Peyer's patch (tissue), 4 donors: ENCODE measurements around the gene ZSCAN32. TPM values are rescaled to one million over a fixed set of nuclear protein-coding genes. Genes with fewer than 3 reads are reported as not detected.

Experiments used
- DNase-seq, 3 donors: peaks; one replicate each; pipeline ENCODE4 v3.0.0-alpha.2; 2017 to 2019
- H3K27ac ChIP-seq, 4 donors: fragments of 200-600 bp; sonication (generic); one replicate each; pipeline ENCODE4 v1.5.1; 2016 to 2019
- H3K27me3 ChIP-seq, 2 donors: fragments of 200-600 bp; sonication (generic); one replicate each; pipeline ENCODE4 v1.5.1; 2019
- H3K36me3 ChIP-seq, 3 donors: fragments of 200-600 bp; sonication (generic); one replicate each; pipeline ENCODE4 v1.5.1; 2016 to 2019
- H3K4me1 ChIP-seq, 4 donors: fragments of 200-600 bp; sonication (generic); one replicate each; pipeline ENCODE4 v1.5.1; 2016 to 2019
- H3K4me3 ChIP-seq, 4 donors: fragments of 200-600 bp; sonication (generic); 1 replicate in 3 of 4; 2 replicates in 1 of 4; pipeline ENCODE4 v1.5.1; 2016 to 2019; ENCODE audit warnings: mild to moderate bottlenecking in 1 of 4
- H3K9me3 ChIP-seq, 4 donors: fragments of 200-600 bp; sonication (generic); one replicate each; pipeline ENCODE4 v1.5.1; 2016 to 2019; ENCODE audit warnings: mild to moderate bottlenecking in 1 of 4
- POLR2A ChIP-seq, 2 donors: fragments of 450-650 bp; IDR thresholded peaks; one replicate each; pipeline ENCODE4 v1.5.1; 2017; ENCODE audit warnings: antibody characterized with exemption in 2 of 2, mild to moderate bottlenecking in 2 of 2, moderate library complexity in 2 of 2
- total RNA-seq, 4 donors: library from RNA; depleted of rRNA; stranded (reverse); fragments of >200 nt; gene quantifications; one replicate each; pipeline ENCODE4 v1.1.0, GENCODE V29; 2016
- TF ChIP-seq, protein P1 (sequence below), 6 experiments: fragments of 450-650 bp in 4 of 6; fragments of 200-600 bp in 2 of 6; sonication (generic) in 1 of 6; IDR thresholded peaks; one replicate each; pipeline ENCODE4 v1.5.1; 2017 to 2019; ENCODE audit warnings: antibody characterized with exemption in 6 of 6, mild to moderate bottlenecking in 3 of 6, moderate library complexity in 1 of 6

ZSCAN32 gene
- total RNA-seq, 4 donors from 2014 or later = 12.4 to 23.1 (median 15.3) TPM

DNA sequence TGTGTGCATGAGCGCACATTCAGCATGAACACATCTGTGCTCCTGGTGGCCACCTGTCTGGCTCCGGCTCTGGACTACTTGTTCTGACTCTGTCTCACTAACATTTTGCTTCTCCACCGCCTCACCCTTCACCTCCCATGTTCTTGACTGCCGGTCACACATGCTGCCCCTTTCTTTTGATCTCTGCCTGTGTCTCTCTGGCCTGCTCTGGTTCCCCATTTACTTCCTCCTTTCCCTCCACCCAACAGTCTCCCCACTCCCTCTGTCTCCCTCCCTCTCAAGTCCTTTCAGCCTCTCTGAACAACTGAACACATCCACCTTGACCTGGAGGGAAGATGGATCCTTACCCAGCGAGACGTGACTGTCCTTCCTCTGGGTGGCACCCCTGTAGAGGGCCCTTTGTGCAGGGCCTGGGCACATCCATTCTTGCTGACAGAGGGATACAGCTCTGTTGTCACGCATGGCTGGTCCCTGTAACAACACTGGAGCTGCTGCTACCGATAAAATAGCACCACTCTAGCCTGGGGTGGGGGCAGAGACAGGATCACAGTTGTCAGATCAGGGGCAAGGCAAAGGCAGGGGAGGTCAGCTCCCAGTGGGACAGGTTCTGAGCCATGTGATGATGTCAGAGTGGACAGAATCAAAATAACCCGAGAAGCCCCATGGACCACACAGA lies 11.0 kb downstream of the ZSCAN32 start:
- Histone ChIP-seq H3K9me3 (peaks cover 0 to 53% (median 8%) of the 10 kb centered on the region in 4 donors), H3K27ac (no peak overlapping the region), H3K27me3 (no peaks in the 10 kb centered on the region), H3K4me1 (no peaks in the 10 kb centered on the region), H3K4me3 (no peak overlapping the region), H3K36me3 (peaks cover 0 to 75% (median 0%) of the 10 kb centered on the region in 3 donors)
- no peak for TF ChIP-seq POLR2A (IDR thresholded peaks at IDR 0.05)
- TF ChIP-seq, protein P1, sequence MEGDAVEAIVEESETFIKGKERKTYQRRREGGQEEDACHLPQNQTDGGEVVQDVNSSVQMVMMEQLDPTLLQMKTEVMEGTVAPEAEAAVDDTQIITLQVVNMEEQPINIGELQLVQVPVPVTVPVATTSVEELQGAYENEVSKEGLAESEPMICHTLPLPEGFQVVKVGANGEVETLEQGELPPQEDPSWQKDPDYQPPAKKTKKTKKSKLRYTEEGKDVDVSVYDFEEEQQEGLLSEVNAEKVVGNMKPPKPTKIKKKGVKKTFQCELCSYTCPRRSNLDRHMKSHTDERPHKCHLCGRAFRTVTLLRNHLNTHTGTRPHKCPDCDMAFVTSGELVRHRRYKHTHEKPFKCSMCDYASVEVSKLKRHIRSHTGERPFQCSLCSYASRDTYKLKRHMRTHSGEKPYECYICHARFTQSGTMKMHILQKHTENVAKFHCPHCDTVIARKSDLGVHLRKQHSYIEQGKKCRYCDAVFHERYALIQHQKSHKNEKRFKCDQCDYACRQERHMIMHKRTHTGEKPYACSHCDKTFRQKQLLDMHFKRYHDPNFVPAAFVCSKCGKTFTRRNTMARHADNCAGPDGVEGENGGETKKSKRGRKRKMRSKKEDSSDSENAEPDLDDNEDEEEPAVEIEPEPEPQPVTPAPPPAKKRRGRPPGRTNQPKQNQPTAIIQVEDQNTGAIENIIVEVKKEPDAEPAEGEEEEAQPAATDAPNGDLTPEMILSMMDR (IDR thresholded peaks at IDR 0.05) = no peak
- no peak for DNase-seq

DNA sequence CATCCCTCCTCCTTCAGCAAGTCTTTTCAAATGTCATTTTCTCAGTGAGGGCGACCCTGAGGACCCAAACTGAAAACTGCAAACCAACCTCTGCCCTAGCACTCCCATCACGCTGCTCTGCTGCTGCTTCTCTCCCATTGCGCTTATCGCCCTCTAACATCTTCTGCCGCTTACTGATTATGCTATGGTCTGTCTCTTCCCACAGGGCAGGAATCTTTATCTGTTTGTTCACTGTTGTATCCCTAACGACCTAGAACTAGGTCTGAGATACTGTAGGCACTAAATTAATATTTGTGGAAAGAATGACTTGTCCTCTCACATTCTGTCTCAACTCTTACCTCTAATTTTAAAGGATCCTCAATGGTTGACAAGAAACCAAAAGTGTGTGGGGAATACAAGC lies 12.5 kb downstream of the ZSCAN32 start:
- Histone ChIP-seq H3K36me3 (peaks cover 6 to 75% (median 7%) of the 10 kb centered on the region in 3 donors), H3K9me3 (peaks cover 0 to 62% (median 19%) of the 10 kb centered on the region in 4 donors), H3K27me3 (no peaks in the 10 kb centered on the region), H3K4me1 (no peaks in the 10 kb centered on the region), H3K27ac (no peak overlapping the region), H3K4me3 (no peak overlapping the region)
- no peak for TF ChIP-seq POLR2A (IDR thresholded peaks at IDR 0.05)
- TF ChIP-seq, protein P1 (IDR thresholded peaks at IDR 0.05) = no peak
- DNase-seq = no peak

DNA sequence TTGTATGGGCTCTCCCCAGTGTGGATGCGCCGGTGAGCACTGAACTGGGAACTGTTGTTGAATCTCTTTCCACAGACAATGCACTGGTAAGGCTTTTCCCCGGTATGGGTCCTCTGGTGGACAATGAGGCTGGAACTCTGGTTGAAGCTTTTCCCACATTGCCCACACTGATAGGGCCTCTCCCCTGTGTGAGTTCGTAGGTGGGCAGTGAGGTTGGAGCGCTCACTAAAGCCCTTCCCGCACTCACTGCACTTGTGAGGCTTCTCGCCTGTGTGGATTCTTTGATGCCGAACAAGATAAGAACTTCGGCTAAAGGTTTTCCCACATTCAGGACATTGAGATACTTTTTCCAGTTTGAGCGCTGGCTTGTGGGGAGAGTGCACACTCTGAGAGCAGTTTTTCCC lies 17.8 kb downstream of the ZSCAN32 start:
- Histone ChIP-seq H3K36me3 (peaks cover 6 to 55% (median 10%) of the 10 kb centered on the region in 3 donors), H3K4me3 (no peak overlapping the region), H3K4me1 (no peaks in the 10 kb centered on the region), H3K9me3 (peaks cover 0 to 76% (median 40%) of the 10 kb centered on the region in 4 donors), H3K27ac (no peak overlapping the region), H3K27me3 (no peaks in the 10 kb centered on the region)
- no peak for DNase-seq
- TF ChIP-seq, protein P1 (IDR thresholded peaks at IDR 0.05) = no peak
- no peak for TF ChIP-seq POLR2A (IDR thresholded peaks at IDR 0.05)

DNA sequence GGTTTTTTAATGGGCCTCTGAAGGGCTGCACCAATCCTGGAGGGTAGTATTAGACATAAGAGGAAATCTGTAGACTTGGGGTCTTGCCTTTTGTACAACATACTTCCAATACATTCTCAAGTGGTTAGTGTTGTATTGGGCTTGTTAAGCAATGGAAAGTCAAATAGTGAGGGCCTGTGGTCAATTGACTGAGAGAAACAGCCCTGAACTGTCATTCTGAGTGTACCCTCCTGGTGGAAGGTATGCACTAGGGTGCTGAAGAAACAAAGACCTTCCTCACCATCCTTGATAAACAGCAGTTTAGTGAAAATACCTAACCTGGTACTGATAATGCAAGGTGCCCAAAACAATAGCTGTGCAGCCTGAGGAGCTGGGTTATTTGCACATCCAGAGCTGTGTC lies 22.9 kb downstream of the ZSCAN32 start:
- TF ChIP-seq, protein P1 (IDR thresholded peaks at IDR 0.05) = no peak
- TF ChIP-seq POLR2A (IDR thresholded peaks at IDR 0.05) = no peak
- no peak for DNase-seq
- H3K4me1 ChIP-seq = no peaks in the 10 kb centered on the region
- no peak overlapping the region for H3K27ac ChIP-seq
- no peak overlapping the region for H3K4me3 ChIP-seq
- peaks cover 0 to 51% (median 27%) of the 10 kb centered on the region in 4 donors for H3K9me3 ChIP-seq
- H3K27me3 ChIP-seq = no peaks in the 10 kb centered on the region
- peaks cover 0 to 20% (median under 1%) of the 10 kb centered on the region in 3 donors for H3K36me3 ChIP-seq

DNA sequence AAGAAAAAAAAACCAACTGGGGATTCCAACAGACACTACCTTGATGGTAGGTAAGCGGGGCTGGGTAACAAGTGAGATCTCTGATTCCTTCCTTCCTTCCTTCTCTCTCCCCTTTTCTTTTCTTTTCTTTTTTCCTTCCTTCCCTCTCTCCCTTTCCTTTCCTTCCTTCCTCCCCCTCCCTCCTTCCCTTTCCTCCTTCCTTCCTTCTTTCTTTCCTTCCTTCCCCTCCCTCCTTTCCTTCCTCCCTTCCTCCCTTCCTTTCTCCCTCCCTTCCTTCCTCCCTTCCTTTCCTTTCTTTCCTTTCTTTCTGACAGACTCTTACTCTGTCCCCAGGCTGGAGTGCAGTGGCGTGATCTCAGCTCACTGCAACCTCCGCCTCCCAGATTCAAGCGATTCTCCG lies 25.1 kb downstream of the ZSCAN32 start:
- Histone ChIP-seq H3K27ac (no peak overlapping the region), H3K4me1 (no peaks in the 10 kb centered on the region), H3K4me3 (no peak overlapping the region), H3K27me3 (no peaks in the 10 kb centered on the region), H3K9me3 (peaks cover 0 to 33% (median 12%) of the 10 kb centered on the region in 4 donors), H3K36me3 (no peaks in the 10 kb centered on the region)
- TF ChIP-seq, protein P1 (IDR thresholded peaks at IDR 0.05) = no peak
- TF ChIP-seq POLR2A (IDR thresholded peaks at IDR 0.05) = no peak
- no peak for DNase-seq
